Transverse colon (tissue), 4 donors: ENCODE results near the gene FAM107A. TPM values are rescaled to one million over a fixed set of nuclear protein-coding genes. Genes with fewer than 3 reads are reported as not detected.

Experiments used
- DNase-seq: peaks from one replicate; pipeline ENCODE4 v3.0.0-alpha.2; 2019
- H3K27ac ChIP-seq, 4 donors: fragments of 200-600 bp; sonication (generic); 2 replicates each; pipeline ENCODE4 v1.5.1; 2016 to 2018; ENCODE audit warnings: inconsistent platforms in 4 of 4
- H3K27me3 ChIP-seq: fragments of 200-600 bp; sonication (generic); 2 replicates; pipeline ENCODE4 v1.5.1; 2017; ENCODE audit warnings: inconsistent platforms
- H3K36me3 ChIP-seq, 4 donors: fragments of 200-600 bp; sonication (generic); 2 replicates each; pipeline ENCODE4 v1.5.1; 2017 to 2019; ENCODE audit warnings: inconsistent platforms in 4 of 4
- H3K4me1 ChIP-seq, 4 donors: fragments of 200-600 bp; sonication (generic); 2 replicates each; pipeline ENCODE4 v1.5.1; 2017 to 2020; ENCODE audit warnings: inconsistent platforms in 4 of 4
- H3K4me3 ChIP-seq, 4 donors: fragments of 200-600 bp; sonication (generic); 1 replicate in 1 of 4; 2 replicates in 3 of 4; pipeline versions ENCODE4 v1.5.1 to v1.6.1; 2017 to 2019; ENCODE audit warnings: inconsistent platforms in 4 of 4
- H3K9me3 ChIP-seq, 2 donors: fragments of 200-600 bp; sonication (generic); 2 replicates each; pipeline ENCODE4 v1.5.1; 2017 to 2019; ENCODE audit warnings: inconsistent platforms in 2 of 2
- EP300 ChIP-seq: sonication (generic); formaldehyde crosslinking; IDR thresholded peaks from one replicate; pipeline ENCODE4 v1.6.1; 2017; ENCODE audit warnings: antibody characterized with exemption, low read depth
- POLR2A ChIP-seq: fragments of 450-650 bp; IDR thresholded peaks from one replicate; pipeline ENCODE4 v1.6.1; 2016; ENCODE audit warnings: antibody characterized with exemption, mild to moderate bottlenecking, moderate library complexity
- POLR2AphosphoS5 ChIP-seq, 3 donors: sonication (generic); formaldehyde crosslinking; IDR thresholded peaks; one replicate each; pipeline ENCODE4 v1.6.1; 2016; ENCODE audit warnings: antibody characterized with exemption in 3 of 3
- WGBS, 2 donors: methylation state at CpG; one replicate each; pipeline ENCODE4 v1.1.5; 2018; ENCODE audit warnings: low coverage in 1 of 2; 5-methylcytosine and 5-hydroxymethylcytosine counted together
- in situ Hi-C, 4 donors: fragments of 200-750 bp; cut with MboI; loops; one replicate each; pipeline versions ENCODE4 v1.15.0 to v1.15.1; 2017; ENCODE audit warnings: low sequenced_read_pairs in 3 of 4, low pct_ligation_motif_present in 1 of 4, low pct_unique_long_range_greater_than_20kb in 1 of 4
- intact Hi-C: fragments of 100-400 bp; cut with DNase I; formaldehyde crosslinking; loops from one replicate; pipeline ENCODE4 v1.15.1; 2023; ENCODE audit warnings: low total_unique reads
- total RNA-seq, 4 donors: library from RNA; depleted of rRNA; stranded (reverse); fragments of >200 nt; gene quantifications; one replicate each; pipeline ENCODE4 v1.1.0, GENCODE V29; 2016
- TF ChIP-seq, protein P1 (sequence below), 5 experiments: fragments of 200-600 bp in 3 of 5; fragments of 450-650 bp in 2 of 5; sonication (generic) in 3 of 5; IDR thresholded peaks; 1 replicate in 2 of 5; 2 replicates in 3 of 5; pipeline ENCODE4 v1.5.1; 2016 to 2017; ENCODE audit warnings: antibody characterized with exemption in 5 of 5, inconsistent platforms in 3 of 5, mild to moderate bottlenecking in 2 of 5, moderate library complexity in 1 of 5

The FAM107A gene
- total RNA-seq, 4 donors from 2014 or later, result 14.1 to 21.9 (median 16.0) TPM

DNA sequence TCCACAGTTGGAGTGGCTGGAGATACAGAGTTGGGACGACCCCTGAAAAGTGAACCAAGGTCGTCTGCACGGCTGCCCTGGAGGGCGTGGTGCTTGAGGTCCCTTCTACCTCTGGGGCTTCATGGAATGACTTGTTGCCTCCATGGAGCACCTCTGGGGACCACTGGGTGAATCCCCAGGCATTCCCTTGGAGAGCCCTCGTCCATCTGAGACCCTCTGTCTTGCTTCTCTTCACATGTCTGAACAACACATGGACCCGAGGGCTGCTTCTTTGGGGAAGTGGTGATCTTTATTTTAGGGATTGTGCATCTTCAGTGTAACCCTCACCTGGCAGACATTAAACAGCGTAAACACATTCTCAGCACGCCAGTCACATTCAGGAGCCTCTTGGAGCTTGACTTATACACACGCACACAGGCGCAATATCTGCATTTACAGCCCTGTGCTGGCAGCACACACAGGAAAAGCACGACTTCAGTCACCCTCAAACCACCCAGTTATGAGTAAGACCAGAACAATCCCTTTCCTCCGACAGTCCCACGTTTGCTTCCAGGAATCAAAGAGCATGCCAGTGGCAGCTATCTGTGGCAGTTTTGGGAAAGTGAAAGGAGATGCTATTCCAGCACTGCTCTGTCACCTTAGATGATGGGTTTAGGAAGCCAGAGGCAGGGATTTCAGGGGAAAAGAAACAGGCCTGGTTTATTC is 12.6 kb downstream of the FAM107A start:
- Histone ChIP-seq H3K9me3 (no peaks in the 10 kb centered on the region), H3K36me3 (no peaks in the 10 kb centered on the region), H3K27ac (no peak overlapping the region), H3K4me3 (no peak overlapping the region), H3K27me3 (no peaks in the 10 kb centered on the region), H3K4me1 (peaks cover 0 to 3% (median 0%) of the 10 kb centered on the region in 4 donors)
- in situ Hi-C loops, result no loop called here
- TF ChIP-seq, protein P1, sequence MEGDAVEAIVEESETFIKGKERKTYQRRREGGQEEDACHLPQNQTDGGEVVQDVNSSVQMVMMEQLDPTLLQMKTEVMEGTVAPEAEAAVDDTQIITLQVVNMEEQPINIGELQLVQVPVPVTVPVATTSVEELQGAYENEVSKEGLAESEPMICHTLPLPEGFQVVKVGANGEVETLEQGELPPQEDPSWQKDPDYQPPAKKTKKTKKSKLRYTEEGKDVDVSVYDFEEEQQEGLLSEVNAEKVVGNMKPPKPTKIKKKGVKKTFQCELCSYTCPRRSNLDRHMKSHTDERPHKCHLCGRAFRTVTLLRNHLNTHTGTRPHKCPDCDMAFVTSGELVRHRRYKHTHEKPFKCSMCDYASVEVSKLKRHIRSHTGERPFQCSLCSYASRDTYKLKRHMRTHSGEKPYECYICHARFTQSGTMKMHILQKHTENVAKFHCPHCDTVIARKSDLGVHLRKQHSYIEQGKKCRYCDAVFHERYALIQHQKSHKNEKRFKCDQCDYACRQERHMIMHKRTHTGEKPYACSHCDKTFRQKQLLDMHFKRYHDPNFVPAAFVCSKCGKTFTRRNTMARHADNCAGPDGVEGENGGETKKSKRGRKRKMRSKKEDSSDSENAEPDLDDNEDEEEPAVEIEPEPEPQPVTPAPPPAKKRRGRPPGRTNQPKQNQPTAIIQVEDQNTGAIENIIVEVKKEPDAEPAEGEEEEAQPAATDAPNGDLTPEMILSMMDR (IDR thresholded peaks at IDR 0.05), result no peak
- no peak for TF ChIP-seq EP300
- TF ChIP-seq POLR2A, result no peak
- TF ChIP-seq POLR2AphosphoS5 (IDR thresholded peaks at IDR 0.05), result no peak
- 20 to 40% methylated on average over 2 to 13 of the region's 13 CpGs for WGBS, 2 donors
- intact Hi-C loops, result no loop called here
- peak; percentile 55 for DNase-seq

DNA sequence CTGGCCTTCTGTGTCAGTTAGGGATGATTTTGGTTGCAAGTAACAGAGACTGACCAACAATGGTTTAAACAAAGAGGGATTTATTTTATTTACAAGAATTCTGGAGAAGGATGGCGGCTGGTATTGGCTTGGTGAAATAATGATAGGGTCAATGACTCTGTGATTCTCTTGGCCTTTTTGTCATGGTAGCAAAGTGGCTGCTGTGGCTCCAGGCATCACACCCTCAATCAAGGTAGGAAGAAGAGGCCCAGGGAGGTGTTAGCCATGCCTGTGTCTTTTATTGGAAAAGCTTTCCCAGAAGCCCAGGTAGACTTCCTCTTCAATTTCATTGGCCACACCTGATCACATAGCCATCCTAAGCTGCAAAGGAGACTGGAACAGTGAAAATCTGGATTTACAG is 13.1 kb downstream of the FAM107A start:
- Histone ChIP-seq H3K4me1 (peaks cover 0 to 3% (median 0%) of the 10 kb centered on the region in 4 donors), H3K27ac (no peak overlapping the region), H3K4me3 (no peak overlapping the region), H3K27me3 (no peaks in the 10 kb centered on the region), H3K36me3 (no peaks in the 10 kb centered on the region), H3K9me3 (no peaks in the 10 kb centered on the region)
- no peak for DNase-seq
- in situ Hi-C loops (no loop called here), intact Hi-C loops (no loop called here)
- no peak for TF ChIP-seq EP300
- TF ChIP-seq, protein P1 (IDR thresholded peaks at IDR 0.05), result no peak
- no peak for TF ChIP-seq POLR2AphosphoS5 (IDR thresholded peaks at IDR 0.05)
- TF ChIP-seq POLR2A, result no peak
- WGBS, 2 donors, result 100% methylated on average over 1 of the region's 1 CpG; no CpG with 5 or more reads in 1 of the 2 donors

GRCh38 chr3:58563386-58564035 is 13.7 kb downstream of the FAM107A start:
- no peaks in the 10 kb centered on the region for H3K36me3 ChIP-seq
- DNase-seq, result no peak
- H3K9me3 ChIP-seq, result no peaks in the 10 kb centered on the region
- no peak for TF ChIP-seq POLR2A
- no peak for TF ChIP-seq POLR2AphosphoS5 (IDR thresholded peaks at IDR 0.05)
- TF ChIP-seq, protein P1 (IDR thresholded peaks at IDR 0.05), result no peak
- TF ChIP-seq EP300, result no peak
- no peaks in the 10 kb centered on the region for H3K27me3 ChIP-seq
- in situ Hi-C loops (no loop called here), intact Hi-C loops (no loop called here)
- H3K4me3 ChIP-seq, result no peak overlapping the region
- no peak overlapping the region for H3K27ac ChIP-seq
- peaks cover 0 to 3% (median 0%) of the 10 kb centered on the region in 4 donors for H3K4me1 ChIP-seq
- WGBS, 2 donors, result 86 to 87% methylated on average over 5 to 6 of the region's 6 CpGs

- WGBS, 2 donors, result 76 to 90% methylated on average over 2 to 4 of the region's 4 CpGs
- TF ChIP-seq POLR2A (no peak), EP300 (no peak), POLR2AphosphoS5 (IDR thresholded peaks at IDR 0.05) (no peak)
- TF ChIP-seq, protein P1 (IDR thresholded peaks at IDR 0.05), result no peak
- intact Hi-C loops, result no loop called here
- Histone ChIP-seq H3K27ac (no peak overlapping the region), H3K4me1 (peaks cover 0 to 8% (median 1%) of the 10 kb centered on the region in 4 donors), H3K27me3 (no peaks in the 10 kb centered on the region), H3K4me3 (no peak overlapping the region), H3K9me3 (no peaks in the 10 kb centered on the region), H3K36me3 (no peaks in the 10 kb centered on the region)
- no peak for DNase-seq
- in situ Hi-C loops, result no loop called here
These were observed 14.7 kb downstream of the FAM107A start for GRCh38 chr3:58562498-58562897.
